ENCODE measurements around the gene FGF2. TPM values are rescaled to one million over a fixed set of nuclear protein-coding genes. Genes with fewer than 3 reads are reported as not detected.
"Not testable (repeated sequence)": the region's sequence is repeated elsewhere in the genome, so short reads cannot be mapped to it uniquely, and the experiment has no call there.

FGF2 gene
- 19.2 TPM for total RNA-seq

DNA sequence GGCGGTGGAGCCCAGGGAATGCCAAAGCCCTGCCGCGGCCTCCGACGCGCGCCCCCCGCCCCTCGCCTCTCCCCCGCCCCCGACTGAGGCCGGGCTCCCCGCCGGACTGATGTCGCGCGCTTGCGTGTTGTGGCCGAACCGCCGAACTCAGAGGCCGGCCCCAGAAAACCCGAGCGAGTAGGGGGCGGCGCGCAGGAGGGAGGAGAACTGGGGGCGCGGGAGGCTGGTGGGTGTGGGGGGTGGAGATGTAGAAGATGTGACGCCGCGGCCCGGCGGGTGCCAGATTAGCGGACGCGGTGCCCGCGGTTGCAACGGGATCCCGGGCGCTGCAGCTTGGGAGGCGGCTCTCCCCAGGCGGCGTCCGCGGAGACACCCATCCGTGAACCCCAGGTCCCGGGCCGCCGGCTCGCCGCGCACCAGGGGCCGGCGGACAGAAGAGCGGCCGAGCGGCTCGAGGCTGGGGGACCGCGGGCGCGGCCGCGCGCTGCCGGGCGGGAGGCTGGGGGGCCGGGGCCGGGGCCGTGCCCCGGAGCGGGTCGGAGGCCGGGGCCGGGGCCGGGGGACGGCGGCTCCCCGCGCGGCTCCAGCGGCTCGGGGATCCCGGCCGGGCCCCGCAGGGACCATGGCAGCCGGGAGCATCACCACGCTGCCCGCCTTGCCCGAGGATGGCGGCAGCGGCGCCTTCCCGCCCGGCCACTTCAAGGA lies at the start of gene FGF2:
TSS of gene FGF2 (plus strand) at position 279 of the 705 bp plus-strand sequence. CDS start at position 623, 344 bp downstream.
- DNase-seq, result peak; percentile 94

DNA sequence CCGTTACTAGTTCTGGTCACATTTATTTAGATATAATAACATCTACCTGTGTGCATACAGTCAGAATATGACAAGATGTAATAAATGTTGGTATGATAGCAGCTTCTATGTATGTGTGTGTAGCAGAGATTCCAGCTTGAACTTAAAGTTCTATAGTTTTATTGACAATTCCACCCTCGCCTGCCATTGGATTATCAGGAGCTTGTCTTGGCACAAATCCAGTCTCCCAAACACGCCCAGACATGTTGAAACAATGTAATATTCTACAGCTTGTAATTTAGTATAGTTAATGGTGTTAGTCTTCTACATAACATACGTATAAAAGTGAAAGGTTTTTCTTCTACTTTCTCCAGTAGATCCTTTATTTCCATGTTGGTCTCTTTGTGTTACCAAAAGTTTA lies 49.7 kb upstream of the FGF2 start:
- DNase-seq, result peak; percentile 37

DNA sequence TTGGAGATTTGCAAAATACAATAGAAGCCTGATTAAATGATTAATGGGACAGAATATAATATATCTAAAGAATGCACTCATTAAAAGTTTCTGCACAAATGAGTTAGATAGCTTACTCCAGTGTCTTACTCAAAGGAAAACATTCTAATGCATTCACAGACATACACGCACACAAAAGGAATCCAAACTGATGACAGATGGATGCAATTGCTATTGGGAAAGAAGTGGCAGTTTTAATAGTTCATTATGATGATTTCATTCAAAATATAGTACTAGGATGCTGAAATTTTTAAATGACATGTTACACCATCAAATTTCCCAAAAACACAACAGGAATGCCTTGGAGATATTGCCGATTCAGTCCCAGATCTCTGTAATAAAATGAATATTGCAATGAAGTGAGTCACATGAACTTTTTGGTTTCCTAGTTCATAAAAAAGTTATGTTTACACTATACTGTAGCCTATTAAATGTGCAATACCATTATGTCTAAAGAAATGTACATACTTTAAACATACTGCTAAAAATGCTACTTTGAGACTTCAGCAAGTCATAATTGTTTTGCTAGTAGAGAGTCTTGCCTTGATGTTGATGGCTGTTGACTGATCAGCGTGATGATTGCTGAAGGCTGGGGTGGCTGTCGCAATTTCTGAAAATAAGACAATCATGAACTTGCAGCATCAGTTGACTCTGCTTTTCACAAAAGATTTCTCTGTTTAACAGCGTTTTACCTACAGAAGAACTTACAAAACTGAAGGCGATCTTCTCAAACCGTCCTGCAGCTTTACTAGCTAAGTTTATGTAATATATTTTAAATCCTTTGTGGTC lies 48.6 kb upstream of the FGF2 start:
- DNase-seq, result no peak

DNA sequence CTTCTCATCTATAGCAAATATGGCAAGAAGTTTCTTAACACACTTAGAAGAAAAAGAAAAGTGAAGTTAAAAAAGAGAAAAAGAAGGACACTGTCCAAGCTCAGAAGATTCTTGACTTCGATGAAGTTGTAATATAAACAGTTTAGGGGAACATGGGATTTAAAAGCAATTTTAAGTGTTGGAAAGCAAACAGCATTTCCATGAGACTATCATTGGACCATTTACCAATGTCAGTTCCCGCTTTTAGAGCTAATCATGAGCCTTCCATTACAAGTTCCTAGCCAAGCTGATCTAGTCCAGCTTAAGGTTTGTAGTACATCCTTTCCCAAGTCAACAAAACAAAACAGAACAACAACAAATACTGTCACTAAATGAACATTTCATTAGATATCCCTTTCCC lies 45.1 kb upstream of the FGF2 start:
- DNase-seq, result peak; percentile 30

DNA sequence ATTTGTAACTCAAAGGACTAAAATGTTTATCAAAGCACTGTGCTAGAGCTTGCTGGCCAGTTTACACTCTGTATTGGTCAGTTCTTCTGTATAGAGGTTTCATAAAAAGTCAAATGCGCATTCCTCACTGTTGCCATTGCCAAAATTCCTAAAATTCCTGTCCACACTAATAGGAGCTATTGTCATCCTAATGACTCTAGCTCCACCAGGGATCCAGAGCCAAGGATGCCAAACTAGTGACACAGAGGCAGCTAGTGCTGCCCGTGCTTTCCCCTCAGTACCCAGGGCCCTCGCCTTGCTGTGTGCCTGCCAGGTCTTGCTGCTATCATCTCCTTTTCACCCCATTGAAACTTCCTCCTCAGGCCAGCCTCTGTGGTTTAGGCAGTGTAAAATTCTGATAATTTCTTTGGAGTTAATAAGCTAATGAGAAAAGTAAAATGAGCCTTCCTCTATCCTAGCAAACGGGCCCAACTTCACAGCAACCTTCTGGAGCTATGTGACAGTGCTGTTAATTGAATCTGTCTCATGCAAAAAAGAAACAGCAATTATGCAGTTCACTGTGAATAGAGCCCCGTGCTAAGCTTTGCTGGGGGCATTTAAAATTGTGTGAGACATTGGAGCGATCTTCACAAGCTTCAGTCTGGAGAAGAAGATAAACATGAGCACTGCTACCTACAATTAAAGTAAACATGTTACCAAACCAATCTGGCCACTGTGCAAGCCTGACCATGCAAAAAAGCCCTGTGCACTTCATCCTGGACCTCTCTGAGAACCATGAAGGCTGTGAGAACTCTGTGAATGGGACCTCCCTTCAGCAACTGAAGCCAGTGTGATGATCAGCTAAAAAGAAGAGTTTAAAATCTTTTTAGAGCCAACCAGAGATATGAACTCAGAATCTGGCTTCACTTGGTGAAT lies 43.1 kb upstream of the FGF2 start:
- DNase-seq, result peak; percentile 57

DNA sequence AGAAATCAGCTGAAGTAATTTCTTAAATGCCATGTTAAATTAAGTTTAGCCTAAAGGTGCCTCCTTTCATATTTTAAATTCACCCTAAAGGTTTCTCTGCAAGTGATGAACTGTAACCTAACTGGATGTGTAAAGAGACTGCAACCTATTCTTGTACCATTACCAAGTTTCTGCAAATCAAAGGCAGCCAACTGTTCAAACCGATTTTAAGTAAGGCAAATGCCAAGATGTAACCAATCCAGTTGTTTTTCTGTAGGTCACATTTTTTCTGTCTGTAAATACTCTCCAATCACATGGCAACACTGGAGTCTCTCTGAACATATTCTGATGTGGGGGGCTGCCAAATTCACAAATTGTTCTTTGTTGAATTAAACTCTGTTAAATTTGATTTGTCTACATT lies 42.4 kb upstream of the FGF2 start:
- DNase-seq, result peak; percentile 9

DNA sequence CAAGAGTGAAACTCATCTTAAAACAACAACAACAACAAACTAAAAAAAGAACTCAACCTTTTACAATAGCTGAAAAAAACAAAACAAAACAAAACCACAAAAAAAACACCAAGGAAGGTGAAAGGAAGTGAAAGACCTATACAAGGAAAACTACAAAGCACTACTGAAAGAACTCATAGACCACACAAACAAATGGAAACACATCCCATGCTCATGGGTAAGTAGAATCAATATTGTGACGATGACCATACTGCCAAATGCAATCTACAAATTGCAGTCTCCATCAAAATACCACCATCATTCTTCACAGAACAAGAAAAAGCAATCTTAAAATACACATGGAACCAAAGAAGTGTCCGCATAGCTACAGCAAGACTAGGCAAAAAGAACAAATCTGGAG lies 41.5 kb upstream of the FGF2 start:
- DNase-seq, result no peak

DNA sequence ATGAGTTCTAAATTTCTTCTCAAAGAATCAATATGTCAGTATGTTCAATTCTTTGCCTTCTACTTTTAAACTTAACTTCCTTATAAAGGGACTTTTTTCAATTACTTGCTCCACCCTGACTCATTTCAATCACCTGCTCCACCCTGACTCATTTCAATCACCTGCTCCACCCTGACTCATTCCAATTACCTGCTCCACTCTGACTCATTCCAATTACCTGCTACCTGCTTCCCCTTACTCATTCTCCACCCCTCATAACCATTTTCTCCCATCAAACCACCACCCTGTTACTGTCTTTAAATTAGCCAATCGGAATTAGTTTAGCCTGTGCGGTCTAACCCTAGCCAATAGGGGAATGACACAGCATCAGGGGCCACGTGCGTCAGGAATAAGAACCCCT lies 40.3 kb upstream of the FGF2 start:
- DNase-seq, result not testable (repeated sequence)

DNA sequence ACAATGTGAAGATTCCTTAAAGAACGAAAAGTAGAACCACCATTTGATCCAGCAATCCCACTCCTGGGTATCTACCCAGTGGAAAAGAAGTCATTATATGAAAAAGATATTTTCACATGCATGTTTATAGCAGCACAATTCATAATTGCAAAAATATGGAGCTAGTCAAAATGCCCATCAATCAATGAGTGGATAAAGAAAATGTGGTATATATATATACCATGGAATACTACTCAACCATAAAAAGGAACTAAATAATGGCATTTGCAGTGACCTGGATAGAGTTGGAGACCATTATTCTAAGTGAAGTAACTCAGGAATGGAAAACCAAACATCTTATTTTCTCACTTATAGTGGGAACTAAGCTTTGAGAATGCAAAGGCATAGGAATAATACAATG lies 39.7 kb upstream of the FGF2 start:
- DNase-seq, result not testable (repeated sequence)

DNA sequence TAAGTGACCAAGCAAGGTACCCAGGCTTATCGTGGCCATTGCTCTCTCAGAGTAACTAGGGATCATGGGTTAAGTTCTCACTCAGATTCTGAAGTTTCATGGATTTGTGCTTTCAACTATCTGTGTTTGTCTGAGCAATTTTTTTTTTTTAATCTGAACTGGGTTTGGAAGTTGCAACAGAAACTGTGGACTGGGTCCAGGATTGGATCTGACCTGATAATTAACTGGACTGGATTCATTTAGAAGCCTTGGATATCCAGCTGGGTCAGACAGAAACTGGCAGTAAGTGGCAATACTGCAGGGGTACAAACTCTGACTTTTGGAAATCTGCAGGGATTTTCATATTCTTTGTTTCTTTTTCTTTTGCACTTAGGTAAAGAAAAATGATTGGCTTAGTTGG lies 38.7 kb upstream of the FGF2 start:
- no peak for DNase-seq

DNA sequence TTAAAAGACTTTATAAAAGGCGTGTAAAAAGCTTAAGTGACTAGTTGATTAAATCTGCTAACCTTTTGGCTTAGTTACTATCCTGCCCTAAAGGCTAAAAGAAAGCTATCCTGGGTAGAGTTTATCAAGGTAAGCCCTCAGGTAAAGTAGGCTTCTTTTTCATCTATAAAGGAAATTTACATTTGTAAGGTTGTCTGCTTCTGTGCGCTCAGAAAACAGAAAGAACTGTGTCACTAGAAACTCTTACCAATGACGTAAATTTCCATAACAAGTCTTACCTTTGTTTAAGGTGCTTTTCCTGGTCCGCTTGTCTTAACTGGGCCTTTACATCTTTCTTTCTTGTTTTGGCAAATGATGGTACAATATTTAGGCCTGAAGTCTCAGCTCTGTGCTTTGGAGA lies 37.7 kb upstream of the FGF2 start:
- no peak for DNase-seq

DNA sequence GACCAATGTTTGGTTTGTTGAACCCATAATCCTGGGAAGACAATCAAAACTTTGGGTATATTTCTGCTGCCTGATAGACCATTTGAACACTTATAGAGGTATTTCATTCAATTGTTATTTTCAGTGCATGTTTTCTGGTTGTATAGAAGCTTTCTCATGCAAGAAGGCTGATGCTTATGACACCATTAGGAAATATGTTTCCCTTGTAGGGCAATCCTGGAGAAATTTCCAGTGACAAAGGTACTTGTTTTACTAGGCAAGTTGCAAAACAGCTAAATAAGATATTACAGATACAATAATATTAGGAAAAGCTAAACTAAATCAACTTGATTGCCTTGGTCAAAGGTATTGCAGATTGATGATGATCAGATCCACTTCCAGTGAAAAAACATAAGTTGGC lies 32.8 kb upstream of the FGF2 start:
- DNase-seq, result no peak

DNA sequence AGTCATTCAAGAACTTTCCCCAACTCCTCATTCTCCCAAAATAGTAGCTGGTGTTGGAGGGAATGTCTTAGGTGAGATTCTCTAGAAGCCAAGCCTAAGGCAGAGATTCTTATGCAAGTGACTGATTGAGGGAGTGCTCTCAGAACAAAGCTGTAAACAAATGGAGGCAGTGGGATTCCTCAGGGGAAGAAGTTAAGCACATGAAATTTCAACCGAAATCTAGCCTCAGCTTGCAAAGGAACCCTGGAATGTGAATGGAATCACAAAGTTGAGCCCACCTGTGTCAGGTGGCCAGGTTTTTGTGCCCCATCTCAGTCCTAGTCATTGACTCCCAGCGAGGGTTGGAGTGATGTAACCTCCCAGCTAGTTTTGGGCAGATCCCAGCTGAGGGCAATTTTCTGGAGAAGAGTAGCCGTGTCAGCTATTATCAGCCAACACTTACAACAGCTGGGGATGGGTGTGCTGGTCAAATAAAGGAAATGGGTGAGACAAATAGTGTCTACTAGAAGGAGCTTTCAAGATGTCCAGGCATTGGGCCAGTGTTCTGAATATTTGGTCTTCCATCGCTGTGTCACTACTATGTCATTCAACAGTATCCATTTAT lies 29.7 kb upstream of the FGF2 start:
- no peak for DNase-seq

DNA sequence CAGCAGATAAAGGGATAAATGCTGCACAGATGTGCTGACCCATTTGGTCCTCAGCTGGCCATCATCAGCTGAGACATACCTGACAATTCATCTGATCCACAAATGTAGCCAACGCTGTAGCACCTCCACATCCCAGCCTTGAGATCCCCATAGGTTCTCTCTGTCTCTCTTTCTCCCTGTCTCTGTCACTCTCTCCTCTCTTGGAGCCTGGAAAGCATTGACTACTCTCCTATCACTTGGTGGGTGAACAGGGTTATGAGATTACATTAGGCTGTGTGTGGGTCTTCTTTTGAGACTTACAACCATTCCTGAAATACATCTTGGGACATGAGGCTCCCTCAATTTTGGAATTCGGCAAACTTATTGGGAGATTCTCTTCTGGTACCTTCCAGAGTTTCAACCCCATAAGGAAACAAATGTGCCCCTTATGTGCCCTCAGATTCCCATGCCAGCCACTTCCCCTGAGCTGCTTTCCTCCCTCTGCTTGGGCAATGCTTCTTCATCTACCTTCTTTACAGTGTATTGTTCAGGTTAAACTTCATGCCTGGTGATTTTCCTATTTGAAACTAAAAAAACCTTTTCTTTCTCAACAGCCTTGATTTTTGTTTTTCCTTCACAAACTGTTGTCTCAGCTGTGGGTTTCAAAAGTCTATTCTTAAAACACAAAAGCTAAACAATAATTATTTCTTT lies 29.1 kb upstream of the FGF2 start:
- DNase-seq, result no peak

DNA sequence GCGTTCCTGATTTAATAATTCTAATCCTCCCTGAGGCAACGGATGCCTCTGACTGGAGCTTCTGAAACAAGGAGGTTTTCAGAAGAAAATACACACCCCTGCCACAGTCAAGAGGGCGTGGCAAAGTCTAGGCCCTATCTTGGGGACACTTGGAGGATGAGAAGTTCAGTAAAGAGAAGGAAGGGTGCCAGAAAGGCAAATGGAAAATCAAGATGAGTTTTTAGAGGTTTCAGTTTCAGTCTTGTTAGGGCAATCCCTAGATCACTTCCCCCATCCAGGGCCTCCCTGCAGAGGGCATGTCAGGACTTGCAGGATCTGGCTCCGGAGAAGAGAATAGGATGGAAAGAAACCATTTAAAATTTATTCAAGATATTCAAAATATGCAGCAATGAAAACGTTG lies 28.5 kb upstream of the FGF2 start:
- DNase-seq, result peak; percentile 72

DNA sequence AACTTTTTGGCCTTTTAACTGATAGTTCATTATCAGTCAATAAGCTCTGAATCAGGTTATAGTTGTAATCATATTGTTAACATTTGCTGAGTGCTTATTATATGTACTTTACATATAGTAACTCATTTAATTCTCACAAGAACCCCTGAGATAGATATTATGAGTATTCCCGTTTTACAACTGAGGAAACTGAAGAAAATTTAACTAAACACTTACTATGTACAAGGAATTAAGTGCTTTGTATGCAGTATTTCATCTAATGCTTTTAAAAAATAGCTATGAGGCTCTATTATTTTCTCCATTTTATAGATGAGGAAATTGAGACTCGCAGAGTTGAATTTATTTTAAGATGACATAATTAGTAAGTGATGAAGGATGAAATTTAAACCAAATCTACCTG lies 27.7 kb upstream of the FGF2 start:
- DNase-seq, result no peak

DNA sequence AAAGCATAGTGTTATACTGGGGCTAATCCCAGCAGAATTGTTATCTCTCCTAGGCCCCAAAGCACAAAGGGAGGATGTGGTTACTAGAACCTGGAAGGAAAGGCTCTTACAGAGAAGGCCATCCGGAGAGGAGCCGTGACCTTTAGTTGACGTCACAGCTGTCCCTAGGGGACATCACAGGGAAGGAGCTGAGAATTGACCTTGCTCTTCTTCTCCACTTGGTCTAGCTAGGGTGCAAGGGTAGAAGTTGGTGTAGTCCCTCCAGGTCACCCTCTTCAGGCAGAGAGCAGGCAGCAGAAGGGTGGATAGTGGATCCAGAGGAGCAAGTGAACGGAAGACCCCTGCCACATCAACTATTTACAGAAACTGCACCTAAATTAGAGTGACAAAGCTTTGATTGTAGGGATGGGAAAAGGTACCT lies 22.8 kb upstream of the FGF2 start:
- no peak for DNase-seq

DNA sequence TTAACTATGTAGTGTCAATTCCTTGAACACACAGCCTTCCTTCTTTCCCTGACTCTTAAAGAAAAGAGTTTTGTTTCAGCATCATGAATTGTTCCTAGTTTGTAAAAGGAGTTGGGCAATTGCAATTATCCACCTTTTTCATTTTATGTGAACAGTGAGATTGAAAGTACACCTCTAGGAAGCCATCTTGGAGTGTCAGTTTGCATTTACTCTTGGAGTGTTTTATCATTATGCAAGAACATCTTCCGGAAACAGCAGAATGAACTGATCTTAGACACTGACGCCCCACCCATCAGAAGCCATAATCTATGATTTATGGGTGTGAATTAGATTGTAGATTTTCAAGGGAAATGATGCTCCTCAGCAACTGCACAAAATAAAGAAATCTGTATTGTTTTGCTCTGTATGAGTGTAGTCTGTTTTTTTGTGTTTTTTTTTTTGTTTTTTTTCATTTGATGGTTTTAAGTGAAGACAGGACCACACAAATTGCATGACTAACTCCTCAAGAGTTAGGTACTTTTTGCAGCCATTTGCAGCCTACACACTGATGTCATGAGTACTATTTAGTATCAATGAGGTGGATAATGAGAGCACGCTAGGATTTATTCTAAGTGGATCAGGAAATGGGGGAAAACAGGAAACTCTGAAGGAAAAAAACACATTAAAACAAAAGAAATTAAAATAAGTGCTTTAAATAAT lies 19.5 kb upstream of the FGF2 start:
- no peak for DNase-seq

DNA sequence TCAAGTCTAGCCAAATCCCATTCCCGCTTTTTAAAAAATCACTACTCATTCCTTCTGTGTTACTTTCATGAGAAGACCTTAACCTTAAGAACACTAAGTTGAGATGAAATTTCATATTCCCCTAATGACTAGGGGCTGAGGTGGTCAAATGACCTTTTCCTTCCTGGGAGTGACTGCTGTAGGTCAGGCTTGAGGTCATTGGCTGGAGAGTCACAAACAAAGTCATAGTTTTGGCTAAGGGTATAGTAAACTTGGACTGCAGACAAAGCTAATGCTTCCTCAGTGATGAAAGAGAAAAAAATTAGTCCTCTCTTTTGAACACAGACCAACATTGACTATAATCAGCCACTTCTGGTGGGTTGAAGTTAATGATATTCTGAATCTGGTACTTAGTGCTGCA lies 16.0 kb upstream of the FGF2 start:
- DNase-seq, result no peak

DNA sequence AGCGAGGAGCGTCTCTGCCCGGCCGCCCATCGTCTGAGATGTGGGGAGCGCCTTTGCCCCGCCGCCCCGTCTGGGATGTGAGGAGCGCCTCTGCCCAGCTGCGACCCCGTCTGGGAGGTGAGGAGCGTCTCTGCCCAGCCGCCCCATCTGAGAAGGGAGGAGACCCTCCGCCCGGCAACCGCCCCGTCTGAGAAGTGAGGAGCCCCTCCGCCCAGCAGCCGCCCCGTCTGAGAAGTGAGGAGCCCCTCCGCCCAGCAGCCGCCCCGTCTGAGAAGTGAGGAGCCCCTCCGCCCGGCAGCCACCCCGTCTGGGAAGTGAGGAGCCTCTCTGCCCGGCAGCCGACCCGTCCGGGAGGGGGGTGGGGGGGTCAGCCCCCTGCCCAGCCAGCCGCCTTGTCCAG lies 14.8 kb upstream of the FGF2 start:
- DNase-seq, result not testable (repeated sequence)

DNA sequence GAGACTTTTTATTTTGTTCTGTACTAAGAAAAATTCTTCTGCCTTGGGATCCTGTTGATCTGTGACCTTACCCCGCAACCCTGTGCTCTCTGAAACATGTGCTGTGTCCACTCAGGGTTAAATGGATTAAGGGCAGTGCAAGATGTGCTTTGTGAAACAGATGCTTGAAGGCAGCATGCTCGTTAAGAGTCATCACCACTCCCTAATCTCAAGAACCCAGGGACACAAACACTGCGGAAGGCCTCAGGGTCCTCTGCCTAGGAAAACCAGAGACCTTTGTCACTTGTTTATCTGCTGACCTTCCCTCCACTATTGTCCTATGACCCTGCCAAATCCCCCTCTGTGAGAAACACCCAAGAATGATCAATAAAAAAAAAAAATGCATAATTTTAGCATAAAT lies 13.8 kb upstream of the FGF2 start:
- DNase-seq, result not testable (repeated sequence)

Measured in tongue (tissue), 2 donors.